Measurements from ENCODE around the gene NDRG4. TPM values are rescaled to one million over a fixed set of nuclear protein-coding genes. Genes with fewer than 3 reads are reported as not detected.

Gene NDRG4
- total RNA-seq, 1 donor from 2014 or later, result 58.9 TPM

DNA sequence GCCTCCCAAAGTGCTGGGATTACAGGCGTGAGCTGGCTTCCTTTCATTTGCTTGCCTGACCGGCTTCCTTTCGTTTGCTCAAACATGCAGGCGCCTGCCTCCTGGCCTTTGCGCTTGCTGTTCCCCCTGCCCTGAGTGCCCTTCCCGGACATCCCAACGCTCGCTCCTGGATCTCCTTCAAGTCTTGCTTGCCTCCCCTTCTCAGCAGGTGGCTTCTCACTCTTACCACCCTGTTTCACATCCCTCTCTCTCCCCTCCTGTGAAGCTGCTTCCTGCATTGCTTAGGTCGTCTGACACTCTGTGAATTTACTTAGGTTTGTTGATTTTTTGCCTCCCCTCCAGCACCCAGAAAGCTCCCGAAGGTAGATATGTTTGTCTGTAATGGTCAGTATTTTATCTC lies 25.6 kb upstream of the NDRG4 start:
- Mint-ChIP-seq H3K27me3 (ENCODE audit: low read depth) (peaks cover 27% of the 10 kb centered on the region), H3K9me3 (no peaks in the 10 kb centered on the region), H3K4me1 (no peaks in the 10 kb centered on the region), H3K27ac (ENCODE audit: unreplicated experiment) (peak overlapping the region; percentile 78), H3K36me3 (ENCODE audit: low read depth) (no peaks in the 10 kb centered on the region), H3K4me3 (no peak overlapping the region)
- DNase-seq (ENCODE audit: low read depth, low spot score), result no peak
- TF ChIP-seq, protein P1, sequence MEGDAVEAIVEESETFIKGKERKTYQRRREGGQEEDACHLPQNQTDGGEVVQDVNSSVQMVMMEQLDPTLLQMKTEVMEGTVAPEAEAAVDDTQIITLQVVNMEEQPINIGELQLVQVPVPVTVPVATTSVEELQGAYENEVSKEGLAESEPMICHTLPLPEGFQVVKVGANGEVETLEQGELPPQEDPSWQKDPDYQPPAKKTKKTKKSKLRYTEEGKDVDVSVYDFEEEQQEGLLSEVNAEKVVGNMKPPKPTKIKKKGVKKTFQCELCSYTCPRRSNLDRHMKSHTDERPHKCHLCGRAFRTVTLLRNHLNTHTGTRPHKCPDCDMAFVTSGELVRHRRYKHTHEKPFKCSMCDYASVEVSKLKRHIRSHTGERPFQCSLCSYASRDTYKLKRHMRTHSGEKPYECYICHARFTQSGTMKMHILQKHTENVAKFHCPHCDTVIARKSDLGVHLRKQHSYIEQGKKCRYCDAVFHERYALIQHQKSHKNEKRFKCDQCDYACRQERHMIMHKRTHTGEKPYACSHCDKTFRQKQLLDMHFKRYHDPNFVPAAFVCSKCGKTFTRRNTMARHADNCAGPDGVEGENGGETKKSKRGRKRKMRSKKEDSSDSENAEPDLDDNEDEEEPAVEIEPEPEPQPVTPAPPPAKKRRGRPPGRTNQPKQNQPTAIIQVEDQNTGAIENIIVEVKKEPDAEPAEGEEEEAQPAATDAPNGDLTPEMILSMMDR (conservative IDR thresholded peaks at IDR 0.05), result no peak

DNA sequence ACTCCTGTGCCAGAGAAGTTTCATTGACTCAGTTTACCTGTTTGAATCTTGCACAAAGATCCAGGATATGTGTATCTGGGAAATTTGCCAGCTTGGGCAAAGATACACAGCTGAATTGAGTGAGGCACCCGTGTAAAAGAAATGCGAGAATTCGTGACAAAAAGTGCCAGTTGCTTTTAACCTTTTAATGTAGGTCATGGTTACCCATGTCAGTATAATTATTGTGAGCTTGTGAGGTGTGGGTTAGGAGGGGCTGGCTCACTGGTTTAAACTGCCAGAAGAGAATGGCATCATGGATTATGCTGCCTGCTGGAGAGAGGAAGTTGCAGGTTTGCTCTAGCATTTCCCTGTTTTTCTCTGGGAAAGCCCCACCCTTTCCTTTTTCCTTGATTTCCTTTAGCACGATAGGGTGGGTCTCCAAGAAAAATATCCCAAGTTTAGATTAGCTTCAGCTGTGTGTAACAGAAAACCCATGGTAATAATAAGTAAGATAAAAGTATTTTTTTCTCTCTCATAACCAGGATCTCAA lies 24.8 kb upstream of the NDRG4 start:
- H3K36me3 Mint-ChIP-seq (ENCODE audit: low read depth), result no peaks in the 10 kb centered on the region
- no peaks in the 10 kb centered on the region for H3K9me3 Mint-ChIP-seq
- TF ChIP-seq, protein P1 (conservative IDR thresholded peaks at IDR 0.05), result no peak
- no peaks in the 10 kb centered on the region for H3K4me1 Mint-ChIP-seq
- H3K27me3 Mint-ChIP-seq (ENCODE audit: low read depth), result peaks cover 29% of the 10 kb centered on the region
- H3K4me3 Mint-ChIP-seq, result no peak overlapping the region
- DNase-seq (ENCODE audit: low read depth, low spot score), result no peak
- H3K27ac Mint-ChIP-seq (ENCODE audit: unreplicated experiment), result no peak overlapping the region

DNA sequence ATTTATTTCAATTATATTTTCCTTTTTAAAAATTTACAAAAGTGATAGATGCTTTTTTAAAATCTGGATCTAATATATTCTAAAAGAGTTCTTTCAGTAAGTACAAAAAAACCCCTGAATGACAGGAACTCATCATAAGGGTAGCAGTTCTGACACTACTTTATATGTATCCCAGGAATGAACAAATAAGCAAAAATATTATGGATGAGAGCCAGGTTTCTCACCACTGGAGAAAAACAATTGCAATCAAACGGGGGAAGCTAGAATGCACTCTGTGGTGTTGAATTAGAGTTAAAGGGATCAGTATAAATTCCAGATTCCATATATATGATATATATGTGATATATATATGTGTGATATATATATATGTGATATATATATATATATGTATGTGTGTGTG lies 23.2 kb upstream of the NDRG4 start:
- no peak overlapping the region for H3K27ac Mint-ChIP-seq (ENCODE audit: unreplicated experiment)
- no peak overlapping the region for H3K4me3 Mint-ChIP-seq
- H3K9me3 Mint-ChIP-seq, result no peaks in the 10 kb centered on the region
- no peak for DNase-seq (ENCODE audit: low read depth, low spot score)
- no peaks in the 10 kb centered on the region for H3K36me3 Mint-ChIP-seq (ENCODE audit: low read depth)
- TF ChIP-seq, protein P1 (conservative IDR thresholded peaks at IDR 0.05), result no peak
- no peaks in the 10 kb centered on the region for H3K4me1 Mint-ChIP-seq
- H3K27me3 Mint-ChIP-seq (ENCODE audit: low read depth), result peaks cover 27% of the 10 kb centered on the region

DNA sequence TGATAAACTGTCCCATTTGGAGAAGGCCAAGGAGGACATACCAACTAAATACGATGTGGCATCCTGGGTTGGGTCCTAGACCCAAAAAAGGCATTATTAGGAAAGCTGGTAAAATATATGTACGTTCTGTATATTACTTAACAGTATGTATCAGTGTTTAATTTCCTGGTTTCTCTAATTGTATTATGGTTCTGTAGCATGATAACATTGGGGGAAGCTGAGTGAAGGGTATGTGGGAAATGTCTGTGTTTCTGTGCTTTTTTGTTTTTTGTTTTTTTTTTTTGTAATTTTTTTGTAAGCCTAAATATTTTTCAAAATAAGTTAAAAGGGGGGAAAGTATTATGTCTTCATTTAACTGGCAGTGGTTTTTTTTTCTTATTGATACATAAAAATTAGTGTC lies 21.5 kb upstream of the NDRG4 start:
- Mint-ChIP-seq H3K4me3 (no peak overlapping the region), H3K9me3 (no peaks in the 10 kb centered on the region), H3K27me3 (ENCODE audit: low read depth) (peaks cover 21% of the 10 kb centered on the region), H3K36me3 (ENCODE audit: low read depth) (no peaks in the 10 kb centered on the region), H3K27ac (ENCODE audit: unreplicated experiment) (no peak overlapping the region), H3K4me1 (peaks cover 5% of the 10 kb centered on the region)
- TF ChIP-seq, protein P1 (conservative IDR thresholded peaks at IDR 0.05), result no peak
- DNase-seq (ENCODE audit: low read depth, low spot score), result no peak

DNA sequence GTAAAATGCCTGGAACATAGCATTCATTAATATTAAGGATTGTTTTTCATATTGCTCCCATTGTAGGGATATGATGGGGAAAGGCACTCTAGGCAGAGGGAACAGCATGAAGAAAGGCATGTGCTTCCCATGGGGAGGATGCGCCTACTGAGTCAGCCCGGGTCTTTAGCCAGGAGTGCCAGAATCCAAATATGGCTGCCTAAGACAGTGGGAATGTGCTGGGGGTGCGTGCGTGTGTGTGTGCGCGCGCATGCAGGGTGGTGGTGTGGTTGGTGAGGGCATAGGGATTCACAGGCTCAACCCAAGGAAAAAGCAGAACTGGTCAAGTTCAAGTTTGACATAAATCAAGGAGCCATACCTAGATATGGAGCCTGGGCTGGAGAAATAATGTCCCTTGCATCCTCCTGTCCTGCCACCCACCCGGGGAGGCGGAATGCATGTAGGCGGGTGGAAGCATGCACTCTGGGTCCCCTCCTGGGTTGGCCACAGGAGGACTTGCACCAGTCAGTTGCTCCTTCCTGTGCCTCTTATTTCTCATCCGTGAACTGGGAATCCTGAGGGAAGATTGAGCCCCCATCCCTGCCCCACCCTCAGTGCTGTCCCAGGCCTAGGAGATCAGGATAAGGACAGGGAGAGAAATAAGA lies 18.6 kb upstream of the NDRG4 start:
- no peaks in the 10 kb centered on the region for H3K9me3 Mint-ChIP-seq
- H3K27me3 Mint-ChIP-seq (ENCODE audit: low read depth), result peaks cover 9% of the 10 kb centered on the region
- H3K4me1 Mint-ChIP-seq, result peaks cover 18% of the 10 kb centered on the region
- no peak overlapping the region for H3K27ac Mint-ChIP-seq (ENCODE audit: unreplicated experiment)
- TF ChIP-seq, protein P1 (conservative IDR thresholded peaks at IDR 0.05), result no peak
- H3K36me3 Mint-ChIP-seq (ENCODE audit: low read depth), result no peaks in the 10 kb centered on the region
- DNase-seq (ENCODE audit: low read depth, low spot score), result no peak
- no peak overlapping the region for H3K4me3 Mint-ChIP-seq
